Stimulated activated memory B cell treated with anti-CD40 and anti-IgM and Interleukin-4, amounts not matched to agents 10 μg/mL and 1 μg/mL and 100 μg/mL, for 72 hours (primary cell): ENCODE measurements around the gene S100A3.
"Not testable (repeated sequence)": the region's sequence is repeated elsewhere in the genome, so short reads cannot be mapped to it uniquely, and the experiment has no call there.

Experiments used
- ATAC-seq: fragments of 150-1000 bp; cut with Tn5 transposase; 2 replicates; pipeline ENCODE4 v1.10.0; 2021
- H3K27ac Mint-ChIP-seq: one replicate; pipeline ENCODE4 v1.8.0; 2022; ENCODE audit warnings: mild to moderate bottlenecking, mixed read lengths
- H3K27me3 Mint-ChIP-seq: one replicate; pipeline ENCODE4 v1.8.0; 2022; ENCODE audit warnings: mixed read lengths
- H3K36me3 Mint-ChIP-seq: one replicate; pipeline ENCODE4 v1.8.0; 2022; ENCODE audit warnings: mixed read lengths
- H3K4me1 Mint-ChIP-seq: one replicate; pipeline ENCODE4 v1.8.0; 2022; ENCODE audit warnings: mixed read lengths
- H3K4me3 Mint-ChIP-seq: one replicate; pipeline ENCODE4 v1.8.0; 2022; ENCODE audit warnings: mild to moderate bottlenecking, moderate library complexity, mixed read lengths
- H3K9me3 Mint-ChIP-seq: one replicate; pipeline ENCODE4 v1.8.0; 2022; ENCODE audit warnings: mixed read lengths

Gene S100A3

GRCh38 chr1:153548722-153549688 is at the start of gene S100A3:
Gene S100A3 (minus strand): TSS chr1:153549258. CDS start chr1:153548485, 773 bp downstream.
- Mint-ChIP-seq H3K4me3 (no peak within 1 kb of the TSS), H3K4me1 (peaks cover 41% of the 10 kb centered on the region), H3K36me3 (peaks cover 5% of the 10 kb centered on the region), H3K9me3 (no peaks in the 10 kb centered on the region), H3K27ac (peak within 1 kb of the TSS; percentile 7), H3K27me3 (peaks cover 12% of the 10 kb centered on the region)
- no peak for ATAC-seq

GRCh38 chr1:153598309-153599172 is 49.5 kb upstream of the S100A3 start:
- Mint-ChIP-seq H3K4me3 (peak overlapping the region; percentile 40), H3K27ac (peak overlapping the region; percentile 97), H3K9me3 (no peaks in the 10 kb centered on the region), H3K27me3 (no peaks in the 10 kb centered on the region), H3K36me3 (no peaks in the 10 kb centered on the region), H3K4me1 (peaks cover 38% of the 10 kb centered on the region)
- peak; percentile 99 for ATAC-seq

- Mint-ChIP-seq H3K27ac (peak overlapping the region; percentile 97), H3K36me3 (no peaks in the 10 kb centered on the region), H3K4me3 (no peak overlapping the region), H3K27me3 (no peaks in the 10 kb centered on the region), H3K9me3 (no peaks in the 10 kb centered on the region), H3K4me1 (peaks cover 35% of the 10 kb centered on the region)
- peak; percentile 50 for ATAC-seq
These were observed 48.1 kb upstream of the S100A3 start for GRCh38 chr1:153597206-153597605.

- ATAC-seq = no peak
- Mint-ChIP-seq H3K4me1 (peaks cover 9% of the 10 kb centered on the region), H3K36me3 (no peaks in the 10 kb centered on the region), H3K27me3 (no peaks in the 10 kb centered on the region), H3K27ac (no peak overlapping the region), H3K9me3 (no peaks in the 10 kb centered on the region), H3K4me3 (no peak overlapping the region)
These were observed 43.7 kb upstream of the S100A3 start for GRCh38 chr1:153592748-153593147.

GRCh38 chr1:153588482-153588881 is 39.4 kb upstream of the S100A3 start:
- Mint-ChIP-seq H3K27me3 (no peaks in the 10 kb centered on the region), H3K27ac (no peak overlapping the region), H3K4me1 (no peaks in the 10 kb centered on the region), H3K36me3 (no peaks in the 10 kb centered on the region), H3K9me3 (no peaks in the 10 kb centered on the region), H3K4me3 (no peak overlapping the region)
- no peak for ATAC-seq

- H3K27me3 Mint-ChIP-seq, H3K4me1 Mint-ChIP-seq, H3K9me3 Mint-ChIP-seq, H3K36me3 Mint-ChIP-seq, ATAC-seq, H3K27ac Mint-ChIP-seq, H3K4me3 Mint-ChIP-seq: not testable (repeated sequence)
These were observed 39.0 kb upstream of the S100A3 start for GRCh38 chr1:153588033-153588432.

- H3K4me1 Mint-ChIP-seq = no peaks in the 10 kb centered on the region
- no peaks in the 10 kb centered on the region for H3K27me3 Mint-ChIP-seq
- H3K27ac Mint-ChIP-seq = no peak overlapping the region
- H3K36me3 Mint-ChIP-seq = no peaks in the 10 kb centered on the region
- no peak overlapping the region for H3K4me3 Mint-ChIP-seq
- ATAC-seq = no peak
- no peaks in the 10 kb centered on the region for H3K9me3 Mint-ChIP-seq
These were observed 38.3 kb upstream of the S100A3 start for GRCh38 chr1:153587314-153587713.

- Mint-ChIP-seq H3K4me1 (no peaks in the 10 kb centered on the region), H3K27me3 (no peaks in the 10 kb centered on the region), H3K36me3 (no peaks in the 10 kb centered on the region), H3K9me3 (no peaks in the 10 kb centered on the region), H3K27ac (no peak overlapping the region), H3K4me3 (no peak overlapping the region)
- no peak for ATAC-seq
These were observed 37.3 kb upstream of the S100A3 start for GRCh38 chr1:153586347-153586746.

GRCh38 chr1:153585006-153585405 is 35.9 kb upstream of the S100A3 start:
- Mint-ChIP-seq H3K4me3 (no peak overlapping the region), H3K9me3 (no peaks in the 10 kb centered on the region), H3K36me3 (no peaks in the 10 kb centered on the region), H3K4me1 (no peaks in the 10 kb centered on the region), H3K27ac (no peak overlapping the region), H3K27me3 (no peaks in the 10 kb centered on the region)
- ATAC-seq = no peak

- Mint-ChIP-seq H3K36me3 (no peaks in the 10 kb centered on the region), H3K27me3 (peaks cover 5% of the 10 kb centered on the region), H3K9me3 (no peaks in the 10 kb centered on the region), H3K27ac (no peak overlapping the region), H3K4me1 (no peaks in the 10 kb centered on the region), H3K4me3 (no peak overlapping the region)
- no peak for ATAC-seq
These were observed 34.9 kb upstream of the S100A3 start for GRCh38 chr1:153583976-153584375.

- not testable (repeated sequence) for H3K4me1 Mint-ChIP-seq, H3K9me3 Mint-ChIP-seq, H3K4me3 Mint-ChIP-seq, ATAC-seq, H3K27me3 Mint-ChIP-seq, H3K27ac Mint-ChIP-seq, H3K36me3 Mint-ChIP-seq
These were observed 34.5 kb upstream of the S100A3 start for GRCh38 chr1:153583514-153583913.

GRCh38 chr1:153582836-153583235 is 33.8 kb upstream of the S100A3 start:
- H3K9me3 Mint-ChIP-seq, H3K36me3 Mint-ChIP-seq, ATAC-seq, H3K4me1 Mint-ChIP-seq, H3K4me3 Mint-ChIP-seq, H3K27ac Mint-ChIP-seq: not testable (repeated sequence)
- H3K27me3 Mint-ChIP-seq = peaks cover 17% of the 10 kb centered on the region

GRCh38 chr1:153578936-153579335 is 29.9 kb upstream of the S100A3 start:
- ATAC-seq = no peak

GRCh38 chr1:153578490-153578889 is 29.4 kb upstream of the S100A3 start:
- Mint-ChIP-seq H3K9me3 (no peaks in the 10 kb centered on the region), H3K27ac (no peak overlapping the region), H3K27me3 (peaks cover 23% of the 10 kb centered on the region), H3K4me3 (no peak overlapping the region), H3K4me1 (peaks cover 12% of the 10 kb centered on the region), H3K36me3 (no peaks in the 10 kb centered on the region)
- no peak for ATAC-seq

More at GRCh38 chr1:153578936-153579335, 29.9 kb upstream of the S100A3 start:
- no peaks in the 10 kb centered on the region for H3K36me3 Mint-ChIP-seq
- peaks cover 23% of the 10 kb centered on the region for H3K27me3 Mint-ChIP-seq
- H3K27ac Mint-ChIP-seq = no peak overlapping the region
- H3K4me1 Mint-ChIP-seq = peaks cover 12% of the 10 kb centered on the region
- no peaks in the 10 kb centered on the region for H3K9me3 Mint-ChIP-seq
- no peak overlapping the region for H3K4me3 Mint-ChIP-seq

- Mint-ChIP-seq H3K27ac (peak overlapping the region; percentile 3), H3K9me3 (no peaks in the 10 kb centered on the region), H3K27me3 (peaks cover 23% of the 10 kb centered on the region), H3K36me3 (no peaks in the 10 kb centered on the region), H3K4me3 (no peak overlapping the region), H3K4me1 (peaks cover 19% of the 10 kb centered on the region)
- no peak for ATAC-seq
These were observed 28.6 kb upstream of the S100A3 start for GRCh38 chr1:153577624-153578051.
